BLaER1 treated with 17β-estradiol and CSF1 and Interleukin-3, amounts not matched to agents 10 nM and 100 nM (cell line): Measurements from ENCODE around the gene EFR3B.
A peak's percentile ranks its signal among the peaks of the same experiment; 100 is the strongest.
"Not testable (repeated sequence)": the region's sequence is repeated elsewhere in the genome, so short reads cannot be mapped to it uniquely, and the experiment has no call there.

ENCODE experiments used
- H3K27ac ChIP-seq, 11 experiments: shearing (Covaris generic); formaldehyde crosslinking; 2 replicates each; pipeline ENCODE4 v1.8.1; 2022
- H3K27me3 ChIP-seq, 11 experiments: shearing (Covaris generic); formaldehyde crosslinking; 2 replicates each; pipeline ENCODE4 v1.8.1; 2022
- H3K36me3 ChIP-seq, 11 experiments: shearing (Covaris generic); formaldehyde crosslinking; 2 replicates each; pipeline ENCODE4 v1.8.1; 2022
- H3K4me1 ChIP-seq, 10 experiments: shearing (Covaris generic); formaldehyde crosslinking; 2 replicates each; pipeline ENCODE4 v1.8.1; 2022
- H3K4me2 ChIP-seq, 11 experiments: shearing (Covaris generic); formaldehyde crosslinking; 2 replicates each; pipeline ENCODE4 v1.8.1; 2022
- H3K4me3 ChIP-seq, 10 experiments: shearing (Covaris generic); formaldehyde crosslinking; 2 replicates each; pipeline ENCODE4 v1.8.1; 2022
- H3K9ac ChIP-seq, 11 experiments: shearing (Covaris generic); formaldehyde crosslinking; 2 replicates each; pipeline ENCODE4 v1.8.1; 2022
- H3K9me3 ChIP-seq, 11 experiments: shearing (Covaris generic); formaldehyde crosslinking; replicated peaks in 1 of 11; 2 replicates each; pipeline ENCODE4 v1.8.1; 2022
- H4K20me1 ChIP-seq, 11 experiments: shearing (Covaris generic); formaldehyde crosslinking; 2 replicates each; pipeline ENCODE4 v1.8.1; 2022
- Cebpa-rat ChIP-seq, 11 experiments: shearing (Covaris generic); IDR thresholded peaks; 2 replicates each; pipeline ENCODE4 v1.8.1; 2022

Gene EFR3B

DNA sequence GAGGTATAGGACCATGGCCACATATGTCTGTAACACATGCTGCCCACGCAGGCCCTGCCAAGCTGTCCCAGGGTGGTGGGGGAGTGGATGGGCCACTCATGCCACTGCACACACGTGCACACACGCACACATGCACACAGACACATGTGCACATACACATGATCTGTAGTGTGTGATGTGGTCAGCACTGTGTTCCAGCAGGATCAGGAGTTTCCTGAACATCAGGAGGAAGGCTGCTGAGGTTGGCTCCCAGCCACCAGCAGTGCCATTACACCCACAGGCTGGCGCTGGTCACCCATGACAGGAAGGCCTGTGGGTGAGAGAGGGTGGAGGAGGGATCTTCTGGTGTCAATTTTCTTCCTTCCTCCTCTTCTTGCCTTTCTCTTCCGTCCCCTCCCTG is 81.8 kb downstream of the EFR3B start:
- peak overlapping the region in 1 of 11 experiments; percentile 9; a peak in 1 of 22 replicates for H3K9ac ChIP-seq
- no peak overlapping the region for H3K4me3 ChIP-seq
- no peaks in the 10 kb centered on the region for H4K20me1 ChIP-seq
- TF ChIP-seq Cebpa-rat (IDR thresholded peaks at IDR 0.05), result no peak
- H3K9me3 ChIP-seq, result no peaks in the 10 kb centered on the region
- no peaks in the 10 kb centered on the region for H3K36me3 ChIP-seq
- H3K27ac ChIP-seq, result no peak overlapping the region
- H3K4me1 ChIP-seq, result peaks cover 25 to 50% (median 42%) of the 10 kb centered on the region in 10 experiments
- H3K27me3 ChIP-seq, result no peaks in the 10 kb centered on the region; a peak in 2 of 22 replicates
- H3K4me2 ChIP-seq, result peak overlapping the region; percentile 60 to 81 (median 74)

DNA sequence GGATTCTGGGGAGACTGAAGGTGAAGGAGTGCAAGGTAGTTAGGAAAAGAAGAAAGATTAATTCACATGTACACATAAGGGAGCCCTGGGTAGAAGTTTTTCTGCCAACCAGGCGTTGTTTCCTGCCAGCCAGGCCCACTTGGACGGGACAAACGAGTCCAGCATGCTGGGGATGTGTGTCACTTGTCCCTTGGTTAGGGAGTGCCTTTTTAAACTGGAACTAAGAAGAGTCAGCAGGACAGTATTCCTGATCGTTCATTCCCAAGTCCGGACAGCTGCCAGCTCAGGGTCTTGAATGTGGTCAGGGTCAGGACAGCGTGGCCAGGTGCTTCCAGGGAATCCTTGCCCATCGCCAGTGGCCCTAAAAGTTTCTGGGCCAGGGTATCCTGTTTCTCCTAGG is 83.3 kb downstream of the EFR3B start:
- TF ChIP-seq Cebpa-rat (IDR thresholded peaks at IDR 0.05), result no peak
- Histone ChIP-seq H3K9ac (no peak overlapping the region), H3K9me3 (no peaks in the 10 kb centered on the region), H3K36me3 (no peaks in the 10 kb centered on the region), H3K4me1 (peaks cover 28 to 49% (median 43%) of the 10 kb centered on the region in 10 experiments), H3K27me3 (peaks cover 5 to 9% (median 8%) of the 10 kb centered on the region in 11 experiments), H3K4me2 (peak overlapping the region in 5 of 11 experiments; percentile 18 to 77 (median 42); a peak in 8 of 22 replicates), H4K20me1 (no peaks in the 10 kb centered on the region), H3K4me3 (no peak overlapping the region), H3K27ac (no peak overlapping the region)

DNA sequence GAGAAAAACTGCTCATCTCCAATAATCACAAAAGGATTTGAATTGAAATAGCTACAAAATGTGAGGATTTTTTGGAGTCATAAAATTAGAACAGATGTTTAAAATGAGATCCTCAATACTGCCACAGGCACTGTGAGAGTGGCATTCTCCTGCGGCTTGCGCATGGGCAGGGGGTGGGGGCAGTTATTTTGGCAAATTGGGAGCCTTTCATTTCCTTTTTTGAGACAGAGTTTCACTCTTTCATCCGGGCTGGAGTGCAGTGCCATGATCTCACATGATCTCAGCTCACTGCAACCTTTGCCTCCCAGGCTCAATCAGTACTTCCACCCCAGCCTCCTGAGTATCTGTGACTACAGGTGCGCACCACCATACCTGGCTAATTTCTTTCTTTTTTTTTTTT is 84.1 kb downstream of the EFR3B start:
- H3K9me3 ChIP-seq, result no peaks in the 10 kb centered on the region
- no peaks in the 10 kb centered on the region for H3K36me3 ChIP-seq
- no peak overlapping the region for H3K4me3 ChIP-seq
- peaks cover 13 to 17% (median 16%) of the 10 kb centered on the region in 11 experiments for H3K27me3 ChIP-seq
- peaks cover 28 to 49% (median 43%) of the 10 kb centered on the region in 10 experiments for H3K4me1 ChIP-seq
- peaks cover 0 to under 1% (median 0%) of the 10 kb centered on the region in 11 experiments; a peak in 2 of 22 replicates for H4K20me1 ChIP-seq
- H3K4me2 ChIP-seq, result peak overlapping the region in 8 of 11 experiments; percentile 11 to 60 (median 28); a peak in 14 of 22 replicates
- no peak overlapping the region for H3K27ac ChIP-seq
- TF ChIP-seq Cebpa-rat (IDR thresholded peaks at IDR 0.05), result no peak
- no peak overlapping the region for H3K9ac ChIP-seq

DNA sequence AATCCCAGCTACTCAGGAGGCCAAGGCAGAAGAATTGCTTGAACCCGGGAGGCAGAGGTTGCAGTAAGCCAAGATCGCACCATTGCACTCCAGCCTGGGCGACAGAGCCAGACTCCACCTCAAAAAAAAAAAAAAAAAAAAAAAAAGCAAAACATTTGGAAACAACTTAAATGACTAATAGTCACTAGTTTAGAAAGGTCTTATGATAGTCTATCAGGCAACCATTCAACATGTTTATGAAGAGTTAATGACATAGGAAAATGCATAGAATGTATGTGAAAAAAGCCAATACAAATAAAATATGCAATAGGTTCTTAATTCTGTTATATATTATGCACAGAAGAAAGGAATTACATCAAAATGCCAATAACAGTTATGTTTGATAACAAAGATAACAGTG is 85.2 kb downstream of the EFR3B start:
- Histone ChIP-seq H3K4me1 (peaks cover 28 to 49% (median 43%) of the 10 kb centered on the region in 10 experiments), H3K27me3 (peaks cover 22 to 28% (median 27%) of the 10 kb centered on the region in 11 experiments)

DNA sequence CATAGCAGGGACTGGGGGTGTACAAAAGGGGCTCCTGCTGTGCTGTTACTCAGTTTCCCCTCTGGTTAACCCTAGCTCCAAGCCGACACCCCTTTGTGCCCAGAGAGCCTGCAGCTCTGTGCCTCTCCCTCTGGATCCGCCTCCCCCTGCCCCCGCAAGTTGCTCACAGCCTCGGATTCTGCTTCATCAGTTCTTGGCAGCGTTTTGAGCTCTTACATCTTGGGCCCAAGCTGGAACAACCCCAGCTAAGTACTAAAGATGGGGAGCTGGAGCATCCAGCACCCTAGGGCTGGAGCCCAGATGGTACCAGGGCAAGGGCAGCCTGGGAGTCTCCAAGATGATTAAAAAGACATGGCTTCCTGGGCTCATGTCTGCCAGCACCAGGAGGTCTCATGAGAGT is 85.8 kb downstream of the EFR3B start:
- Histone ChIP-seq H3K27ac (no peak overlapping the region), H3K27me3 (peaks cover 28 to 33% (median 32%) of the 10 kb centered on the region in 11 experiments), H3K9ac (no peak overlapping the region), H3K4me1 (peaks cover 28 to 49% (median 43%) of the 10 kb centered on the region in 10 experiments), H3K4me2 (peak overlapping the region in 6 of 11 experiments; percentile 1 to 92 (median 20); a peak in 6 of 22 replicates), H3K9me3 (no peaks in the 10 kb centered on the region), H3K4me3 (no peak overlapping the region), H3K36me3 (no peaks in the 10 kb centered on the region), H4K20me1 (peaks cover 0 to 3% (median 0%) of the 10 kb centered on the region in 11 experiments; a peak in 3 of 22 replicates)
- TF ChIP-seq Cebpa-rat (IDR thresholded peaks at IDR 0.05), result no peak

More for the DNA sequence above, 85.2 kb downstream of the EFR3B start:
- not testable (repeated sequence) for H3K9me3 ChIP-seq, H4K20me1 ChIP-seq, H3K27ac ChIP-seq, H3K4me3 ChIP-seq, H3K9ac ChIP-seq, H3K36me3 ChIP-seq, H3K4me2 ChIP-seq

DNA sequence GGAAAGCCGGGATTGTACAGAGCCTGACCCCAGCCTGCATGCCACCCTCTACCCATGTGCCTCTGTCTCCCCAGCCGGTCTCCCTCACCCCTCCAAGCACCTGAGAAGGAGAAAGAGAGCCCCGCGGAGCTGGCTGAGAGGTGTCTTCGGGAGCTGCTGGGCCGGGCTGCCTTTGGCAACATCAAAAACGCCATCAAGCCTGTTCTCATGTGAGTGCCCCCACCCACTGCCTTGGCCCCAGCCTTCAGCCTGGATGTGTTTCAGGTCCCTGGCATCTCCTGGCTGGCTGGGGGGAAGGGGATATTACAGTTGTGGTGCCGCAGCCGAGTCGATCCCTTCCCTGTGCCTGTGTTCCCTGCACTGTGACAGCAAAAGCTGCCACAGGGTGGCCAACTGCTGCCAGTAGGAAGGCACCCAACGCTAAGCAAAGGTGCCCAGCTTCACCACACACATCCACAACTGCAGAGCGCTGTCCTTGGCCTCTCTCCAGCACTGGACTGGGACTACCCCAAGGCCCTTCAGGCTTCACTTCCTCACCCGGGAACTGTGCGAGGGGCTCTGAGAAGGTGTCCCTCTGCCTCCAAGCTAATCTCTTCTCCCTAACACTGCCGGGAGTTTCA is 88.1 kb downstream of the EFR3B start:
- no peak overlapping the region for H3K27ac ChIP-seq
- H4K20me1 ChIP-seq, result peaks cover 0 to 3% (median 0%) of the 10 kb centered on the region in 11 experiments; a peak in 3 of 22 replicates
- no peak overlapping the region for H3K4me3 ChIP-seq
- H3K4me2 ChIP-seq, result no peak overlapping the region
- TF ChIP-seq Cebpa-rat (IDR thresholded peaks at IDR 0.05), result no peak
- H3K27me3 ChIP-seq, result peaks cover 41 to 57% (median 52%) of the 10 kb centered on the region in 11 experiments
- H3K36me3 ChIP-seq, result no peaks in the 10 kb centered on the region
- no peak overlapping the region for H3K9ac ChIP-seq
- H3K4me1 ChIP-seq, result peaks cover 11 to 30% (median 24%) of the 10 kb centered on the region in 10 experiments; a peak in 19 of 20 replicates
- H3K9me3 ChIP-seq, result no peaks in the 10 kb centered on the region

DNA sequence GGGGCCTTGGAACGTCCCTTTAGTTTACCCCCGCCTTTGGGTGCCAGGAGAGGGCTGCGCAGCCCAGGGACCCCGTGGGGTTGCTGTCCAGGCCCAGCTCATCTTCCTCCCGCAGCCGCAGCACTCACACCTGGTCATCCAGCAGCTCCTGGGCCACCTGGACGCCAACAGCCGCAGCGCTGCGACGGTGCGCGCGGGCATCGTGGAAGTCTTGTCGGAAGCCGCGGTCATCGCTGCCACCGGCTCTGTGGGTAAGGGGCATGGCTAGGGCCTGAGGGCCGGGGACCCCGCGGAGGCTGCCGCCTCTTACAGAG is 89.3 kb downstream of the EFR3B start:
- H3K27me3 ChIP-seq, result peaks cover 41 to 59% (median 52%) of the 10 kb centered on the region in 11 experiments
- H3K36me3 ChIP-seq, result no peaks in the 10 kb centered on the region
- H3K4me2 ChIP-seq, result peak overlapping the region in 6 of 11 experiments; percentile 13 to 67 (median 41); a peak in 8 of 22 replicates
- H3K9me3 ChIP-seq, result no peaks in the 10 kb centered on the region
- H3K4me1 ChIP-seq, result peaks cover 11 to 18% (median 12%) of the 10 kb centered on the region in 10 experiments; a peak in 19 of 20 replicates
- H4K20me1 ChIP-seq, result peaks cover 0 to 3% (median 0%) of the 10 kb centered on the region in 11 experiments; a peak in 3 of 22 replicates
- H3K27ac ChIP-seq, result no peak overlapping the region
- no peak for TF ChIP-seq Cebpa-rat (IDR thresholded peaks at IDR 0.05)
- H3K4me3 ChIP-seq, result peak overlapping the region in 1 of 10 experiments; percentile 12; a peak in 1 of 20 replicates
- no peak overlapping the region for H3K9ac ChIP-seq

DNA sequence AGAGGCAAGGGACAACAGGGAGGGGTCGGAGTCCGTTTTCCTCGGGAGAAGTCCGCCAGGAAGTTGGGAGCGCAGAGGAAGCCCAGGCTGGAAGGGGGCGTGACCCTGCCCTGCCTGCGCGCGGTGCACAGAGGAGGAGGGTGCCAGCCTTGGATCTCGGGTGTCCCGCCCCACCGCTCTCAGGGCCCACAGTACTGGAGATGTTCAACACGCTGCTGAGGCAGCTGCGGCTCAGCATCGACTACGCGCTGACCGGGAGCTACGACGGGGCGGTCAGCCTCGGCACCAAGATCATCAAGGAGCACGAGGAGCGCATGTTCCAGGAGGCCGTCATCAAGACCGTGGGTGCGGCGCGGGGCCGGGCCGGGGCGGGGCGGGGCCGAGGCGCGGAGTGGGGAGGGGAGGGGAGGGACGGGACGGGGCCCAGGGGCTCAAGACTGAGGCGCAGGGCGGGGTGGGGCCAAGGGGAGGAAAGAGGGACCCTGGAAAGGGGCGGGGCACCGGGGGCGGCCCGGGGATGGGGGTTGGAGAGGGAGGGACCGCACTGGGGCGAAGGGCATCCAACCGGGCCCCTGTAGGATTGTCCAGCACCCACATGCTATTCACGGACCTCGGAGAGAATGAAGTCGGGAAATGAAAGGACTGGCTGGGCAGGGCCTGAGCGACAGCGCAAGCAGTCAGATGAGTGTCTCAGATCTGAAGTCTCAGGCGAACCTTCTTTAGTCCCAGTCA is 89.9 kb downstream of the EFR3B start:
- peaks cover 41 to 59% (median 52%) of the 10 kb centered on the region in 11 experiments for H3K27me3 ChIP-seq
- no peak overlapping the region for H3K9ac ChIP-seq
- TF ChIP-seq Cebpa-rat (IDR thresholded peaks at IDR 0.05), result no peak
- no peaks in the 10 kb centered on the region for H3K9me3 ChIP-seq
- H4K20me1 ChIP-seq, result peaks cover 0 to 3% (median 0%) of the 10 kb centered on the region in 11 experiments; a peak in 3 of 22 replicates
- no peak overlapping the region for H3K27ac ChIP-seq
- no peaks in the 10 kb centered on the region for H3K36me3 ChIP-seq
- H3K4me2 ChIP-seq, result peak overlapping the region in 6 of 11 experiments; percentile 13 to 67 (median 41); a peak in 8 of 22 replicates
- peak overlapping the region in 1 of 10 experiments; percentile 12; a peak in 1 of 20 replicates for H3K4me3 ChIP-seq
- peaks cover 7 to 15% (median 11%) of the 10 kb centered on the region in 10 experiments; a peak in 12 of 20 replicates for H3K4me1 ChIP-seq

DNA sequence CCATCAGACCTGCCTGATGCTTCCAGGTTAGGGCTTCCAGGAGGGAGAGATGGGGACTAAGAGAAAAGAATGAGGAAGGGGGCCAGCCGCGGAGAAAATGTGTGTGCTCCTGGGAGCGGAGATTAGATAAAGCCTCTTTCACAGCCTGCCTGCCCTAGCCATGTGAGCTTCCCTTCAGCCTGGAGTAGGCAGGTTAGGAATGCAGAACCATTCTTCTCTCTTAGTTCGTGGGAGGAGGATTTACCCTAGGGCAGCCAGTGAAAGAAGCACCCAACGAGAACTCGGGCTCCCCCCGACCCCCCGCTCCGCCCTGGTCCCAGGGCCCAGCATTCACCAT is 90.4 kb downstream of the EFR3B start:
- peaks cover 41 to 59% (median 52%) of the 10 kb centered on the region in 11 experiments for H3K27me3 ChIP-seq
- no peak overlapping the region for H3K27ac ChIP-seq
- TF ChIP-seq Cebpa-rat (IDR thresholded peaks at IDR 0.05), result no peak
- H3K9me3 ChIP-seq, result no peaks in the 10 kb centered on the region
- H3K4me3 ChIP-seq, result no peak overlapping the region
- no peaks in the 10 kb centered on the region for H3K36me3 ChIP-seq
- H3K9ac ChIP-seq, result no peak overlapping the region
- H3K4me2 ChIP-seq, result peak overlapping the region in 1 of 11 experiments; percentile 35; a peak in 1 of 22 replicates
- H3K4me1 ChIP-seq, result peaks cover 6 to 15% (median 11%) of the 10 kb centered on the region in 10 experiments; a peak in 12 of 20 replicates
- H4K20me1 ChIP-seq, result peaks cover 0 to 3% (median 0%) of the 10 kb centered on the region in 11 experiments; a peak in 3 of 22 replicates
